HepG2 (cell line): Measurements from ENCODE around the gene KIAA0930. TPM values are rescaled to one million over a fixed set of nuclear protein-coding genes. Genes with fewer than 3 reads are reported as not detected.

Source experiments
- ATAC-seq: fragments of 200-7000 bp; cut with Tn5 transposase; 3 replicates; pipeline ENCODE4 v1.9.1; 2020; ENCODE audit warnings: mild to moderate bottlenecking, moderate library complexity
- BruUV-seq: library from RNA; stranded (reverse); fragments of 400-500 nt; replicated peaks from 2 replicates; lab custom pipeline; 2021; lab: Mats Ljungman, UMichigan
- CTCF ChIA-PET: fragments of 300-600 bp; formaldehyde crosslinking; extraction: SDS; loops from one replicate; lab custom pipeline; 2021; ENCODE audit warnings: low total read pairs, inconsistent platforms, low intra/inter-chr PET ratio; lab: Yijun Ruan, JAX
- POLR2A ChIA-PET: fragments of 350-600 bp; sonication (Branson Sonifier 250); formaldehyde crosslinking; loops from one replicate; lab custom pipeline; 2020; ENCODE audit warnings: antibody characterized with exemption, inconsistent platforms; lab: Yijun Ruan, JAX
- DNase-seq: peaks from one replicate; pipeline ENCODE4 v3.0.0-alpha.2; 2015; ENCODE audit warnings: low spot score
- FAIRE-seq: peaks from 3 replicates; lab custom pipeline; 2011; peaks lifted over from hg19 to GRCh38; lab: Jason Lieb, UNC
- H2AFZ ChIP-seq: one replicate; pipeline ENCODE4 v1.6.1; 2011; ENCODE audit warnings: low read length, inconsistent platforms
- H3K27ac ChIP-seq: fragments of 300-600 bp; 3 replicates; pipeline ENCODE4 v1.8.0; 2011; ENCODE audit warnings: mixed run types, mild to moderate bottlenecking, mixed read lengths, low read length, inconsistent platforms; ENCODE audit not compliant: insufficient read depth; ENCODE audit errors: extremely low read length
- H3K27me3 ChIP-seq, 2 experiments: fragments of 200-600 bp in 1 of 2; 2 replicates in 1 of 2; 3 replicates in 1 of 2; pipeline versions ENCODE4 v1.6.0 to v1.8.0; 2011; ENCODE audit warnings: low read length in 2 of 2, mild to moderate bottlenecking in 2 of 2, moderate library complexity in 2 of 2, inconsistent platforms in 1 of 2; ENCODE audit not compliant: insufficient read depth in 2 of 2, control insufficient read depth in 1 of 2
- H3K36me3 ChIP-seq, 2 experiments: fragments of 200-600 bp in 1 of 2; replicated peaks in 1 of 2; 2 replicates in 1 of 2; 3 replicates in 1 of 2; pipeline versions ENCODE4 v1.5.1 to v1.8.0; 2011; ENCODE audit warnings: low read length in 2 of 2, inconsistent platforms in 1 of 2; ENCODE audit not compliant: insufficient read depth in 2 of 2, control insufficient read depth in 1 of 2
- H3K4me1 ChIP-seq: 2 replicates; pipeline ENCODE4 v1.5.1; 2012; ENCODE audit warnings: low read length, inconsistent platforms; ENCODE audit not compliant: insufficient read depth
- H3K4me2 ChIP-seq: 2 replicates; pipeline ENCODE4 v1.6.0; 2011; ENCODE audit warnings: low read depth, low read length, inconsistent platforms
- H3K4me3 ChIP-seq, 3 experiments: fragments of 200-600 bp in 1 of 3; sonication (generic), shearing (Covaris generic) in 1 of 3; replicated peaks in 1 of 3; 2 replicates each; pipeline ENCODE4 v1.5.1; 2011 to 2016; ENCODE audit warnings: low read length in 3 of 3, inconsistent platforms in 2 of 3, low read depth in 2 of 3, mild to moderate bottlenecking in 2 of 3, control low read depth in 1 of 3, mixed read lengths in 1 of 3; ENCODE audit not compliant: insufficient read depth in 1 of 3
- H3K79me2 ChIP-seq: one replicate; pipeline ENCODE4 v1.6.1; 2011; ENCODE audit warnings: low read length, inconsistent platforms; ENCODE audit not compliant: insufficient read depth
- H3K9ac ChIP-seq: 2 replicates; pipeline ENCODE4 v1.6.0; 2011; ENCODE audit warnings: mild to moderate bottlenecking, low read depth, low read length, inconsistent platforms; ENCODE audit not compliant: insufficient read depth
- H3K9me3 ChIP-seq: 2 replicates; pipeline ENCODE4 v1.5.1; 2012; ENCODE audit warnings: mild to moderate bottlenecking, low read length
- H4K20me1 ChIP-seq: 2 replicates; pipeline ENCODE4 v1.6.0; 2011; ENCODE audit warnings: inconsistent platforms, mild to moderate bottlenecking, low read length, moderate library complexity; ENCODE audit not compliant: insufficient read depth
- HMG20B ChIP-seq: conservative IDR thresholded peaks from 2 replicates; pipeline ENCODE4 v1.6.1; 2016; ENCODE audit warnings: missing genetic modification reagents, missing compliant biosample characterization
- HNRNPL ChIP-seq: fragments of 200-400 bp; formaldehyde crosslinking; IDR thresholded peaks from 2 replicates; pipeline ENCODE4 v1.6.1; 2017; ENCODE audit warnings: mild to moderate bottlenecking, low read depth, low read length
- HOXA5 ChIP-seq: sonication (generic); formaldehyde crosslinking; IDR thresholded peaks from 2 replicates; pipeline ENCODE4 v1.4.0; 2020; ENCODE audit warnings: missing genetic modification reagents
- KMT2A ChIP-seq: sonication (generic); formaldehyde crosslinking; IDR thresholded peaks from 2 replicates; pipeline ENCODE4 v1.4.0; 2020; ENCODE audit warnings: missing genetic modification reagents
- MED13 ChIP-seq: sonication (generic); formaldehyde crosslinking; IDR thresholded peaks from 2 replicates; pipeline ENCODE4 v1.5.0; 2020; ENCODE audit warnings: missing genetic modification reagents
- SIX1 ChIP-seq: sonication (generic); formaldehyde crosslinking; IDR thresholded peaks from 2 replicates; pipeline ENCODE4 v1.4.0; 2020; ENCODE audit warnings: missing genetic modification reagents, borderline replicate concordance
- SMAD3 ChIP-seq: sonication (generic); formaldehyde crosslinking; IDR thresholded peaks from 2 replicates; pipeline ENCODE4 v1.4.0; 2020; ENCODE audit warnings: missing genetic modification reagents
- SRF ChIP-seq: IDR thresholded peaks from 2 replicates; pipeline ENCODE4 v1.6.1; 2011; ENCODE audit warnings: mild to moderate bottlenecking, low read depth, low read length, moderate library complexity
- TEAD2 ChIP-seq: sonication (generic); formaldehyde crosslinking; IDR thresholded peaks from 2 replicates; pipeline ENCODE4 v1.9.0; 2021; ENCODE audit warnings: missing genetic modification reagents
- ZEB1 ChIP-seq: IDR thresholded peaks from 2 replicates; pipeline ENCODE4 v1.6.1; 2012; ENCODE audit warnings: mild to moderate bottlenecking, low read depth, inconsistent platforms; ENCODE audit not compliant: insufficient replicate concordance
- ZMAT3 ChIP-seq: sonication (generic); formaldehyde crosslinking; conservative IDR thresholded peaks from 2 replicates; pipeline ENCODE4 v1.7.0; 2021; ENCODE audit warnings: missing genetic modification reagents
- ZNF12 ChIP-seq: sonication (generic); formaldehyde crosslinking; IDR thresholded peaks from 2 replicates; pipeline ENCODE4 v1.5.0; 2020; ENCODE audit warnings: missing genetic modification reagents
- ZNF292 ChIP-seq: sonication (generic); formaldehyde crosslinking; IDR thresholded peaks from 2 replicates; pipeline ENCODE4 v1.8.1; 2022; ENCODE audit warnings: mild to moderate bottlenecking, low read depth, missing genetic modification reagents, borderline replicate concordance
- ZNF33B ChIP-seq: sonication (generic); formaldehyde crosslinking; IDR thresholded peaks from 2 replicates; pipeline ENCODE4 v1.5.1; 2020; ENCODE audit warnings: mild to moderate bottlenecking, missing genetic modification reagents
- ZNF543 ChIP-seq: sonication (generic); formaldehyde crosslinking; IDR thresholded peaks from 2 replicates; pipeline ENCODE4 v1.4.0; 2020; ENCODE audit warnings: mild to moderate bottlenecking, missing genetic modification reagents
- ZSCAN29 ChIP-seq: sonication (generic); formaldehyde crosslinking; conservative IDR thresholded peaks from 2 replicates; pipeline ENCODE4 v1.4.0; 2020; ENCODE audit warnings: mild to moderate bottlenecking, missing genetic modification reagents
- WGBS: methylation state at CpG from one replicate; pipeline ENCODE4 v1.1.6; 2017; ENCODE audit warnings: low lambda C conversion rate; 5-methylcytosine and 5-hydroxymethylcytosine counted together
- in situ Hi-C: cut with HindIII; loops from 2 replicates; pipeline ENCODE4 v1.10.0; 2017; ENCODE audit warnings: low pct_unique_long_range_greater_than_20kb; ENCODE audit not compliant: extremely low pct_ligation_motif_present
- intact Hi-C: fragments of 100-400 bp; cut with micrococcal nuclease; formaldehyde crosslinking; loops from one replicate; pipeline ENCODE4 v1.10.0; 2022; ENCODE audit not compliant: unreplicated experiment
- polyA plus RNA-seq, 8 experiments: library from polyadenylated mRNA; depleted of rRNA in 3 of 8; stranded (reverse) in 7 of 8; unstranded in 1 of 8; fragments of >200 nt; fragmentation: Illumina TruSeq in 4 of 8; extraction: Trizol in 4 of 8; gene quantifications; 2 replicates each; pipeline versions ENCODE4 v1.2.1 to v1.2.3, GENCODE V29; 2011 to 2016; ENCODE audit warnings: low read depth in 4 of 8, missing spikeins in 1 of 8, mixed read lengths in 1 of 8; ENCODE audit not compliant: insufficient read depth in 1 of 8
- total RNA-seq, 5 experiments: library from RNA; depleted of rRNA; stranded (reverse); fragments of >200 nt; fragmentation: Illumina TruSeq; extraction: Trizol; gene quantifications; 2 replicates each; pipeline ENCODE4 v1.2.3, GENCODE V29; 2016; ENCODE audit warnings: low read depth in 1 of 5
- TF ChIP-seq, protein P1 (sequence below): sonication (generic); formaldehyde crosslinking; IDR thresholded peaks from 2 replicates; pipeline ENCODE4 v1.4.0; 2020; ENCODE audit warnings: low read depth, missing genetic modification reagents
- TF ChIP-seq, protein P2 (sequence below): sonication (generic); formaldehyde crosslinking; IDR thresholded peaks from 2 replicates; pipeline ENCODE4 v1.4.0; 2020; ENCODE audit warnings: missing genetic modification reagents
- TF ChIP-seq, protein P3 (sequence below): IDR thresholded peaks from 2 replicates; pipeline ENCODE4 v1.6.1; 2012; ENCODE audit warnings: inconsistent platforms
- TF ChIP-seq, protein P4 (sequence below): sonication (generic); formaldehyde crosslinking; IDR thresholded peaks from 2 replicates; pipeline ENCODE4 v1.8.1; 2023; ENCODE audit warnings: mild to moderate bottlenecking, moderate library complexity, missing genetic modification reagents

Gene KIAA0930
- total and polyA plus RNA-seq, 2 of the 13 experiments (the other 11 are each of a cell fraction or from before 2014, with no cell fraction given), result 27.0 to 38.2 TPM

DNA sequence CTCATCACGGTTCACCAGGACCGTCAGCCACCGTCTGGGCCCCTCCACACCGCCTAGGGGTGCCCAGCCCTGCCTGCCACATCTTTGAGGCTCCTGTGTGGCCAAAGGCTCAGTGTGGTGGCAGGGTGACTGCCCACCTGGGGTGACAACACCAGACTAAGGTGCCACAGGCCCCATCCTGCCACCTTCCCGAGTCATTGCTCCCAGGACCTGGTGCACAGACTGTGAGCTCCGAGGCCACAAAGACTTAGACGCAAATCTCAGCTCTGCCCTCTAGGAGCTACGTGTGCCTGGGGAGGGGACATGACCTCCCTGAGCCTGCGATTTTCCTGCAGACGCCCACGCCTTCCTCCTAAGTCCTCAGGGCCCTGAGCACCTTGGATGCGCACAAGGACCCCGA, 36.5 kb downstream of the KIAA0930 start:
- CTCF ChIA-PET, result no interaction called here
- H3K4me3 ChIP-seq, result no peak overlapping the region
- H3K79me2 ChIP-seq, result no peaks in the 10 kb centered on the region
- no TSS peak for BruUV-seq
- no peaks in the 10 kb centered on the region for H3K9me3 ChIP-seq
- in situ Hi-C loops (no loop called here), intact Hi-C loops (no loop called here)
- ATAC-seq, result no peak
- H3K9ac ChIP-seq, result no peak overlapping the region
- H2AFZ ChIP-seq, result no peak overlapping the region
- 92% methylated on average over 4 of the region's 13 CpGs for WGBS
- POLR2A ChIA-PET, result no interaction called here
- TF ChIP-seq KMT2A (no peak), SRF (no peak), SMAD3 (CRISPR knock-in tag) (no peak), TEAD2 (CRISPR knock-in tag) (no peak), MED13 (CRISPR knock-in tag) (no peak), ZNF12 (CRISPR knock-in tag) (no peak), ZNF543 (CRISPR knock-in tag) (no peak), HMG20B (no peak), ZEB1 (no peak), HNRNPL (no peak), ZNF292 (CRISPR knock-in tag) (no peak), ZNF33B (CRISPR knock-in tag) (no peak), HOXA5 (CRISPR knock-in tag) (no peak), ZMAT3 (CRISPR knock-in tag) (no peak), SIX1 (CRISPR knock-in tag) (no peak), ZSCAN29 (CRISPR knock-in tag) (no peak)
- TF ChIP-seq, protein P1, sequence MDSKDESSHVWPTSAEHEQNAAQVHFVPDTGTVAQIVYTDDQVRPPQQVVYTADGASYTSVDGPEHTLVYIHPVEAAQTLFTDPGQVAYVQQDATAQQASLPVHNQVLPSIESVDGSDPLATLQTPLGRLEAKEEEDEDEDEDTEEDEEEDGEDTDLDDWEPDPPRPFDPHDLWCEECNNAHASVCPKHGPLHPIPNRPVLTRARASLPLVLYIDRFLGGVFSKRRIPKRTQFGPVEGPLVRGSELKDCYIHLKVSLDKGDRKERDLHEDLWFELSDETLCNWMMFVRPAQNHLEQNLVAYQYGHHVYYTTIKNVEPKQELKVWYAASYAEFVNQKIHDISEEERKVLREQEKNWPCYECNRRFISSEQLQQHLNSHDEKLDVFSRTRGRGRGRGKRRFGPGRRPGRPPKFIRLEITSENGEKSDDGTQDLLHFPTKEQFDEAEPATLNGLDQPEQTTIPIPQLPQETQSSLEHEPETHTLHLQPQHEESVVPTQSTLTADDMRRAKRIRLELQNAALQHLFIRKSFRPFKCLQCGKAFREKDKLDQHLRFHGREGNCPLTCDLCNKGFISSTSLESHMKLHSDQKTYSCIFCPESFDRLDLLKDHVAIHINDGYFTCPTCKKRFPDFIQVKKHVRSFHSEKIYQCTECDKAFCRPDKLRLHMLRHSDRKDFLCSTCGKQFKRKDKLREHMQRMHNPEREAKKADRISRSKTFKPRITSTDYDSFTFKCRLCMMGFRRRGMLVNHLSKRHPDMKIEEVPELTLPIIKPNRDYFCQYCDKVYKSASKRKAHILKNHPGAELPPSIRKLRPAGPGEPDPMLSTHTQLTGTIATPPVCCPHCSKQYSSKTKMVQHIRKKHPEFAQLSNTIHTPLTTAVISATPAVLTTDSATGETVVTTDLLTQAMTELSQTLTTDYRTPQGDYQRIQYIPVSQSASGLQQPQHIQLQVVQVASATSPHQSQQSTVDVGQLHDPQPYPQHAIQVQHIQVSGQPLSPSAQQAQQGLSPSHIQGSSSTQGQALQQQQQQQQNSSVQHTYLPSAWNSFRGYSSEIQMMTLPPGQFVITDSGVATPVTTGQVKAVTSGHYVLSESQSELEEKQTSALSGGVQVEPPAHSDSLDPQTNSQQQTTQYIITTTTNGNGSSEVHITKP, result no peak
- TF ChIP-seq, protein P2, sequence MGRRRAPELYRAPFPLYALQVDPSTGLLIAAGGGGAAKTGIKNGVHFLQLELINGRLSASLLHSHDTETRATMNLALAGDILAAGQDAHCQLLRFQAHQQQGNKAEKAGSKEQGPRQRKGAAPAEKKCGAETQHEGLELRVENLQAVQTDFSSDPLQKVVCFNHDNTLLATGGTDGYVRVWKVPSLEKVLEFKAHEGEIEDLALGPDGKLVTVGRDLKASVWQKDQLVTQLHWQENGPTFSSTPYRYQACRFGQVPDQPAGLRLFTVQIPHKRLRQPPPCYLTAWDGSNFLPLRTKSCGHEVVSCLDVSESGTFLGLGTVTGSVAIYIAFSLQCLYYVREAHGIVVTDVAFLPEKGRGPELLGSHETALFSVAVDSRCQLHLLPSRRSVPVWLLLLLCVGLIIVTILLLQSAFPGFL (CRISPR knock-in tag), result no peak
- TF ChIP-seq, protein P3, sequence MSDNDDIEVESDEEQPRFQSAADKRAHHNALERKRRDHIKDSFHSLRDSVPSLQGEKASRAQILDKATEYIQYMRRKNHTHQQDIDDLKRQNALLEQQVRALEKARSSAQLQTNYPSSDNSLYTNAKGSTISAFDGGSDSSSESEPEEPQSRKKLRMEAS, result no peak
- TF ChIP-seq, protein P4, sequence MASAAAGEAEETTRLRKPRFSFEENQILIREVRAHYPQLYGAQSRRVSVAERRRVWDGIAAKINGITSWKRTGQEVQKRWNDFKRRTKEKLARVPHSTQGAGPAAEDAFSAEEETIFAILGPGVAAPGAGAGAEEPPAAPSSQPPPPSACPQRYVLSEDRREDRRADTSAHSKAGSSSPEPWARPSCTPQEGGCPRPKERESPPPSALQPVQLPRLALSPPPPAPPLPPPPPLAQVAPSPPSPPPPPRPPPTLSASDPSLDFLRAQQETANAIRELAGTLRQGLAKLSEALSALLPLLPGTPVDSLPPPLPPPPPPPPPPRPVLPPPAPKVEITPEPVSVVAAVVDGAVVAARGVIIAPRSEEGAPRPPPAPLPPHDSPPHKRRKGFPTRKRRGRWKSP, result no peak
- DNase-seq, result no peak
- H3K27ac ChIP-seq, result no peak overlapping the region
- H3K4me2 ChIP-seq, result no peak overlapping the region
- H3K36me3 ChIP-seq, result peaks cover 12 to 18% of the 10 kb centered on the region in 2 experiments; a peak in 4 of 5 replicates
- H3K27me3 ChIP-seq, result no peaks in the 10 kb centered on the region
- H3K4me1 ChIP-seq, result no peaks in the 10 kb centered on the region
- peaks cover 7% of the 10 kb centered on the region; the same call in 1 of the 2 replicates for H4K20me1 ChIP-seq
- FAIRE-seq, result no peak
